OCI-LY3 (cell line): Measurements from ENCODE around the gene FAM149B1.

Source experiments
- EZH2phosphoT487 ChIP-seq: fragments of 200-600 bp; shearing (Covaris generic); IDR thresholded peaks from 2 replicates; pipeline ENCODE4 v1.6.1; 2018; ENCODE audit warnings: antibody characterized with exemption, mixed run types, low read depth
- TF ChIP-seq, protein P1 (sequence below): fragments of 200-600, 300-600 bp; sonication (generic); IDR thresholded peaks from 2 replicates; pipeline ENCODE4 v1.5.1; 2014; ENCODE audit warnings: antibody characterized with exemption, low read length, low read depth

DNA sequence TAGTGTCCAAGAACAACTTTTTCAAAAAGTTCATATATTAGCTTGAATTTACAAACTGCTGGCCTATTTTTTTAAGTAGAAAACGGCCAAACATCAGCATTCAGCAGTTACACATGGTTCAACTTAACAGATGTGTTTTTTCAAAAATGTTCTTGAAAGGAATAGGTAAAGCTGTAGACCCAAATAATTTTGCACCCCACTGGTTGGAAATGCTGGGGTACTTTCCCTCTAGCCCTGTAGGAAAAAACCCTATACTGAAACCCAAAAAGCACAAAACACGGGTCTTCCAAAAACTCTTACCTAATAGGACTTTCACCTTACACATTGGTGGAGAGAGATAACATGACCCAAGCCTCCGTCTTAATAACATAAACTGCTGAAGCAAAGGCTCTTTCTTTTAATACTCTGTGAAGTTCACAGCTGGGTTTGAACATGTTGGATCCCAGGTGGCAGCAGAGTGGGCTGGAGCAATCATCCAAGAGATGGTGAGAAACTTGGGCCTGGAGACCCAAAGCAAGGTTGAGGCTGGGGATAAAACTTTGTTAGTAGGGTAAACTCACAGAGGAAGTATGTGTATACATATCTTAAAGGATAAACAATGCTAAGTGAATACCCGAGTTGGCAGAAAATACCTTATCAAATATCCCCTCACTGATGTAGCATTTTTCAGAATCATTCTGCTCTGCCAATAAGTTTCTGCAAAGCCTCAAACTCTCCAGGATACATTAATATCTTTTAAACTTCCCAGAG, 79.8 kb downstream of the FAM149B1 start:
- TF ChIP-seq, protein P1, sequence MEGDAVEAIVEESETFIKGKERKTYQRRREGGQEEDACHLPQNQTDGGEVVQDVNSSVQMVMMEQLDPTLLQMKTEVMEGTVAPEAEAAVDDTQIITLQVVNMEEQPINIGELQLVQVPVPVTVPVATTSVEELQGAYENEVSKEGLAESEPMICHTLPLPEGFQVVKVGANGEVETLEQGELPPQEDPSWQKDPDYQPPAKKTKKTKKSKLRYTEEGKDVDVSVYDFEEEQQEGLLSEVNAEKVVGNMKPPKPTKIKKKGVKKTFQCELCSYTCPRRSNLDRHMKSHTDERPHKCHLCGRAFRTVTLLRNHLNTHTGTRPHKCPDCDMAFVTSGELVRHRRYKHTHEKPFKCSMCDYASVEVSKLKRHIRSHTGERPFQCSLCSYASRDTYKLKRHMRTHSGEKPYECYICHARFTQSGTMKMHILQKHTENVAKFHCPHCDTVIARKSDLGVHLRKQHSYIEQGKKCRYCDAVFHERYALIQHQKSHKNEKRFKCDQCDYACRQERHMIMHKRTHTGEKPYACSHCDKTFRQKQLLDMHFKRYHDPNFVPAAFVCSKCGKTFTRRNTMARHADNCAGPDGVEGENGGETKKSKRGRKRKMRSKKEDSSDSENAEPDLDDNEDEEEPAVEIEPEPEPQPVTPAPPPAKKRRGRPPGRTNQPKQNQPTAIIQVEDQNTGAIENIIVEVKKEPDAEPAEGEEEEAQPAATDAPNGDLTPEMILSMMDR = no peak
- TF ChIP-seq EZH2phosphoT487 = no peak
